Panc1 (cell line): ENCODE measurements around the gene SPECC1L. TPM values are rescaled to one million over a fixed set of nuclear protein-coding genes. Genes with fewer than 3 reads are reported as not detected.

Source experiments
- ATAC-seq: fragments of 200-7000 bp; cut with Tn5 transposase; 2 replicates; pipeline ENCODE4 v1.9.1; 2020; ENCODE audit warnings: mild to moderate bottlenecking, moderate library complexity
- BruUV-seq: library from RNA; stranded (reverse); fragments of 400-500 nt; replicated peaks from 2 replicates; lab custom pipeline; 2021; lab: Mats Ljungman, UMichigan
- CTCF ChIA-PET: fragments of 300-600 bp; sonication (Branson Sonifier 250); formaldehyde crosslinking; loops from one replicate; lab custom pipeline; 2022; ENCODE audit warnings: antibody characterized with exemption; lab: Charles Lee
- POLR2A ChIA-PET: fragments of 300-600 bp; sonication (Branson Sonifier 250); formaldehyde crosslinking; loops from one replicate; lab custom pipeline; 2022; ENCODE audit warnings: antibody characterized with exemption; lab: Charles Lee
- DNase-seq: peaks from one replicate; pipeline ENCODE4 v3.0.0-alpha.2; 2010; ENCODE audit warnings: low read depth, low spot score
- H3K27ac ChIP-seq: 2 replicates; pipeline ENCODE4 v1.5.1; 2011; ENCODE audit warnings: mild to moderate bottlenecking, low read length, inconsistent platforms
- H3K27me3 ChIP-seq: fragments of 200-500 bp; sonication (Bioruptor generic); 2 replicates; pipeline ENCODE4 v1.6.0; 2014; ENCODE audit warnings: low read length, inconsistent platforms; ENCODE audit not compliant: control insufficient read depth, insufficient read depth
- H3K36me3 ChIP-seq: fragments of 200-500 bp; sonication (Bioruptor generic); 2 replicates; pipeline ENCODE4 v1.5.1; 2014; ENCODE audit warnings: inconsistent platforms, mild to moderate bottlenecking, low read length, moderate library complexity; ENCODE audit not compliant: control insufficient read depth, insufficient read depth
- H3K4me1 ChIP-seq: 2 replicates; pipeline ENCODE4 v1.5.1; 2011; ENCODE audit warnings: inconsistent platforms, mild to moderate bottlenecking, low read length, moderate library complexity; ENCODE audit not compliant: control insufficient read depth, insufficient read depth
- H3K4me3 ChIP-seq, 2 experiments: 2 replicates each; pipeline ENCODE4 v1.5.1; 2011 to 2012; ENCODE audit warnings: low read depth in 2 of 2, low read length in 2 of 2, mild to moderate bottlenecking in 2 of 2, inconsistent platforms in 1 of 2, moderate library complexity in 1 of 2
- H3K9me3 ChIP-seq: fragments of 200-500 bp; sonication (Bioruptor generic); 2 replicates; pipeline ENCODE4 v1.5.1; 2014; ENCODE audit warnings: low read depth, mild to moderate bottlenecking, inconsistent platforms, low read length, moderate library complexity; ENCODE audit not compliant: control insufficient read depth, insufficient read depth
- POLR2AphosphoS5 ChIP-seq: IDR thresholded peaks from 2 replicates; pipeline ENCODE4 v1.6.1; 2012; ENCODE audit warnings: mild to moderate bottlenecking, low read depth, low read length, moderate library complexity
- SIN3A ChIP-seq: IDR thresholded peaks from 2 replicates; pipeline ENCODE4 v1.6.1; 2012; ENCODE audit warnings: low read depth, mild to moderate bottlenecking, low read length, moderate library complexity, borderline replicate concordance; ENCODE audit not compliant: insufficient read depth
- TCF7L2 ChIP-seq: IDR thresholded peaks from 2 replicates; pipeline ENCODE4 v1.6.1; 2011; ENCODE audit warnings: mild to moderate bottlenecking, low read depth, low read length, inconsistent platforms
- in situ Hi-C: cut with HindIII; loops from 2 replicates; pipeline ENCODE4 v1.10.0; 2016; ENCODE audit warnings: low sequenced_read_pairs, low pct_unique_long_range_greater_than_20kb
- intact Hi-C: fragments of 100-400 bp; cut with micrococcal nuclease; formaldehyde crosslinking; loops from one replicate; pipeline ENCODE4 v1.10.0; 2022; ENCODE audit not compliant: unreplicated experiment
- total RNA-seq: library from RNA; stranded (reverse); gene quantifications from one replicate; pipeline ENCODE4 v1.2.1, GENCODE V29; 2021; ENCODE audit not compliant: unreplicated experiment
- TF ChIP-seq, protein P1 (sequence below), 2 experiments: IDR thresholded peaks; 2 replicates each; pipeline ENCODE4 v1.6.1; 2011 to 2012; ENCODE audit warnings: low read depth in 2 of 2, control low read depth in 1 of 2, low read length in 1 of 2, mild to moderate bottlenecking in 1 of 2, moderate library complexity in 1 of 2; ENCODE audit not compliant: insufficient read depth in 1 of 2
- TF ChIP-seq, protein P2 (sequence below): fragments of 450-650 bp; IDR thresholded peaks from 2 replicates; pipeline ENCODE4 v1.5.1; 2017; ENCODE audit warnings: mild to moderate bottlenecking

Gene SPECC1L
- total RNA-seq, 1 experiment from 2014 or later: 43.3 TPM

DNA sequence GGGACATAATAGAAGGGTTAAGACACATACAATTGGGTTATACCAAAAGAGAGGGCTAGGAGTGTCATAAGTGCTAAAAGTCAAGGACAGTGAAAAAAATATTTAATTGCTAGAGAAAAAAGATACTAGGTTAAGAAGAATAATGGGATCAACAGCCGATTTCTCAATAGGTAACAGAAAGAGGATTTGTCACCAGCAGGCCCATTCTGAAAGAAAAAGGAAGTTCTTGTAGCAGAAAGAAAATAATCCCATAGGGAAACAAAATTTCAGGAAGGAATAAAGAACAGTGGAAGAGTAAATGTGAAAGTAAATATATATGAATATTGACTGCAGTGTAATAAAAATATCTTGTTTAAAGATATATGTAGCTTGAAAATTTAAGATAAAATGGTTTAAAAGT, 113.5 kb downstream of the SPECC1L start:
- BruUV-seq: no TSS peak
- in situ Hi-C loops: no loop called here
- Histone ChIP-seq H3K4me3 (no peak overlapping the region), H3K4me1 (no peaks in the 10 kb centered on the region), H3K27ac (no peak overlapping the region), H3K36me3 (no peaks in the 10 kb centered on the region), H3K27me3 (no peaks in the 10 kb centered on the region), H3K9me3 (no peaks in the 10 kb centered on the region)
- DNase-seq (no peak), ATAC-seq (no peak)
- intact Hi-C loops: no loop called here
- TF ChIP-seq SIN3A (no peak), POLR2AphosphoS5 (no peak), TCF7L2 (no peak)
- TF ChIP-seq, protein P1, sequence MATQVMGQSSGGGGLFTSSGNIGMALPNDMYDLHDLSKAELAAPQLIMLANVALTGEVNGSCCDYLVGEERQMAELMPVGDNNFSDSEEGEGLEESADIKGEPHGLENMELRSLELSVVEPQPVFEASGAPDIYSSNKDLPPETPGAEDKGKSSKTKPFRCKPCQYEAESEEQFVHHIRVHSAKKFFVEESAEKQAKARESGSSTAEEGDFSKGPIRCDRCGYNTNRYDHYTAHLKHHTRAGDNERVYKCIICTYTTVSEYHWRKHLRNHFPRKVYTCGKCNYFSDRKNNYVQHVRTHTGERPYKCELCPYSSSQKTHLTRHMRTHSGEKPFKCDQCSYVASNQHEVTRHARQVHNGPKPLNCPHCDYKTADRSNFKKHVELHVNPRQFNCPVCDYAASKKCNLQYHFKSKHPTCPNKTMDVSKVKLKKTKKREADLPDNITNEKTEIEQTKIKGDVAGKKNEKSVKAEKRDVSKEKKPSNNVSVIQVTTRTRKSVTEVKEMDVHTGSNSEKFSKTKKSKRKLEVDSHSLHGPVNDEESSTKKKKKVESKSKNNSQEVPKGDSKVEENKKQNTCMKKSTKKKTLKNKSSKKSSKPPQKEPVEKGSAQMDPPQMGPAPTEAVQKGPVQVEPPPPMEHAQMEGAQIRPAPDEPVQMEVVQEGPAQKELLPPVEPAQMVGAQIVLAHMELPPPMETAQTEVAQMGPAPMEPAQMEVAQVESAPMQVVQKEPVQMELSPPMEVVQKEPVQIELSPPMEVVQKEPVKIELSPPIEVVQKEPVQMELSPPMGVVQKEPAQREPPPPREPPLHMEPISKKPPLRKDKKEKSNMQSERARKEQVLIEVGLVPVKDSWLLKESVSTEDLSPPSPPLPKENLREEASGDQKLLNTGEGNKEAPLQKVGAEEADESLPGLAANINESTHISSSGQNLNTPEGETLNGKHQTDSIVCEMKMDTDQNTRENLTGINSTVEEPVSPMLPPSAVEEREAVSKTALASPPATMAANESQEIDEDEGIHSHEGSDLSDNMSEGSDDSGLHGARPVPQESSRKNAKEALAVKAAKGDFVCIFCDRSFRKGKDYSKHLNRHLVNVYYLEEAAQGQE (IDR thresholded peaks at IDR 0.05; ENCODE audit: insufficient read depth in 1 of 2, low read depth in 2 of 2, low read length in 1 of 2): no peak
- TF ChIP-seq, protein P2, sequence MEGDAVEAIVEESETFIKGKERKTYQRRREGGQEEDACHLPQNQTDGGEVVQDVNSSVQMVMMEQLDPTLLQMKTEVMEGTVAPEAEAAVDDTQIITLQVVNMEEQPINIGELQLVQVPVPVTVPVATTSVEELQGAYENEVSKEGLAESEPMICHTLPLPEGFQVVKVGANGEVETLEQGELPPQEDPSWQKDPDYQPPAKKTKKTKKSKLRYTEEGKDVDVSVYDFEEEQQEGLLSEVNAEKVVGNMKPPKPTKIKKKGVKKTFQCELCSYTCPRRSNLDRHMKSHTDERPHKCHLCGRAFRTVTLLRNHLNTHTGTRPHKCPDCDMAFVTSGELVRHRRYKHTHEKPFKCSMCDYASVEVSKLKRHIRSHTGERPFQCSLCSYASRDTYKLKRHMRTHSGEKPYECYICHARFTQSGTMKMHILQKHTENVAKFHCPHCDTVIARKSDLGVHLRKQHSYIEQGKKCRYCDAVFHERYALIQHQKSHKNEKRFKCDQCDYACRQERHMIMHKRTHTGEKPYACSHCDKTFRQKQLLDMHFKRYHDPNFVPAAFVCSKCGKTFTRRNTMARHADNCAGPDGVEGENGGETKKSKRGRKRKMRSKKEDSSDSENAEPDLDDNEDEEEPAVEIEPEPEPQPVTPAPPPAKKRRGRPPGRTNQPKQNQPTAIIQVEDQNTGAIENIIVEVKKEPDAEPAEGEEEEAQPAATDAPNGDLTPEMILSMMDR: no peak
- CTCF ChIA-PET: no interaction called here
- POLR2A ChIA-PET: no interaction called here

DNA sequence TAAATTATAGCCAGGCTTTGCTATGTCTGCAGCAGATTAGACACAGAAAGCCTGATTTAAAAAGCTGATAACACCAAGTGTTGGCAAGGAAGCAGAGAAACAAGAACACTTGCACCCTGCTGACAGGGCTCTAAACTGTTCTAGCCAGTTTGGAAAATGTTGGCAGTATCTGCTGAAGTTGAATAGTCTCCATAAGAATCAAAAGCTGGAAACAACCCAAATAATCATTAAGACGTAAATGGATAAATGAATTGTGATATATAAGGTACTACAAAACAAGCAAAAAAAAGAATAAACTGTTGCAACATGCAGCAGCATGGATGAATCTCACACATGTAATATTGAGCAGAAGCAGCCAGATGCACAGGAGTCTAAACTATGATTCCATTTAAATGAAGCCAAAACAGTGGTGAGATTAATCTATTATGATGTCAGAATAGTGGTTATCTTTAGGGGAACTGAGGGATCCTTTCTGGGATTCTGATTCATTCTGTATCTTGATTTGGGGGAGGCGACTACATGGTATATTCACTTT, 116.4 kb downstream of the SPECC1L start:
- ChIA-PET CTCF (no interaction called here), POLR2A (no interaction called here)
- TF ChIP-seq, protein P1 (IDR thresholded peaks at IDR 0.05; ENCODE audit: insufficient read depth in 1 of 2, low read depth in 2 of 2, low read length in 1 of 2): no peak
- TF ChIP-seq, protein P2: no peak
- TF ChIP-seq POLR2AphosphoS5 (no peak), TCF7L2 (no peak), SIN3A (no peak)
- no peak overlapping the region for H3K27ac ChIP-seq
- H3K4me3 ChIP-seq: no peak overlapping the region
- ATAC-seq (no peak), DNase-seq (no peak)
- no peaks in the 10 kb centered on the region for H3K27me3 ChIP-seq
- peaks cover under 1% of the 10 kb centered on the region; the same call in 1 of the 2 replicates for H3K4me1 ChIP-seq
- in situ Hi-C loops (no loop called here), intact Hi-C loops (no loop called here)
- H3K36me3 ChIP-seq: no peaks in the 10 kb centered on the region
- H3K9me3 ChIP-seq: no peaks in the 10 kb centered on the region
- no TSS peak for BruUV-seq
